ENCODE data around the gene HSPA6.

Gene HSPA6

DNA sequence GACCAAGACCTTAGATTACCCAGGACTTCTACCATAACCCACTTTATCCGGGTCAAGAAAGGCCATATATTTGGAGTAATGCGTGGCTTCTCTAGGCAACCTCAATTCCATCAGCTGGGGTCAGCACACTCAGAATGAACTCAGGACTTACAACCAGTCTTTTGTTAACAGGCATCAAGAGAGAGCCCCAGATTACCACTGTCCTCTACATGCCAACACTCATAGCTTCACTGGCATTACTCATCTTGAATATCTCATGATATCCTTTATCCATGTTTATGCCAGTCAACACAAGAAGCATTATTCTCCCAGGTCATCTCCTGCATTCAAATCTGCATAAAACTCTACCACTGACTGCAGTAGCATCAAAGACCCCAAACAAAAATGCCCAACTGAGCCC lies 25.7 kb upstream of the HSPA6 start:
- TF ChIP-seq, protein P1, sequence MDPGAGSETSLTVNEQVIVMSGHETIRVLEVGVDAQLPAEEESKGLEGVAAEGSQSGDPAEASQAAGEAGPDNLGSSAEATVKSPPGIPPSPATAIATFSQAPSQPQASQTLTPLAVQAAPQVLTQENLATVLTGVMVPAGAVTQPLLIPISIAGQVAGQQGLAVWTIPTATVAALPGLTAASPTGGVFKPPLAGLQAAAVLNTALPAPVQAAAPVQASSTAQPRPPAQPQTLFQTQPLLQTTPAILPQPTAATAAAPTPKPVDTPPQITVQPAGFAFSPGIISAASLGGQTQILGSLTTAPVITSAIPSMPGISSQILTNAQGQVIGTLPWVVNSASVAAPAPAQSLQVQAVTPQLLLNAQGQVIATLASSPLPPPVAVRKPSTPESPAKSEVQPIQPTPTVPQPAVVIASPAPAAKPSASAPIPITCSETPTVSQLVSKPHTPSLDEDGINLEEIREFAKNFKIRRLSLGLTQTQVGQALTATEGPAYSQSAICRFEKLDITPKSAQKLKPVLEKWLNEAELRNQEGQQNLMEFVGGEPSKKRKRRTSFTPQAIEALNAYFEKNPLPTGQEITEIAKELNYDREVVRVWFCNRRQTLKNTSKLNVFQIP (CRISPR knock-in tag; IDR thresholded peaks at IDR 0.05; ENCODE audit: borderline replicate concordance, low read depth) = no peak
- TF ChIP-seq, protein P2, sequence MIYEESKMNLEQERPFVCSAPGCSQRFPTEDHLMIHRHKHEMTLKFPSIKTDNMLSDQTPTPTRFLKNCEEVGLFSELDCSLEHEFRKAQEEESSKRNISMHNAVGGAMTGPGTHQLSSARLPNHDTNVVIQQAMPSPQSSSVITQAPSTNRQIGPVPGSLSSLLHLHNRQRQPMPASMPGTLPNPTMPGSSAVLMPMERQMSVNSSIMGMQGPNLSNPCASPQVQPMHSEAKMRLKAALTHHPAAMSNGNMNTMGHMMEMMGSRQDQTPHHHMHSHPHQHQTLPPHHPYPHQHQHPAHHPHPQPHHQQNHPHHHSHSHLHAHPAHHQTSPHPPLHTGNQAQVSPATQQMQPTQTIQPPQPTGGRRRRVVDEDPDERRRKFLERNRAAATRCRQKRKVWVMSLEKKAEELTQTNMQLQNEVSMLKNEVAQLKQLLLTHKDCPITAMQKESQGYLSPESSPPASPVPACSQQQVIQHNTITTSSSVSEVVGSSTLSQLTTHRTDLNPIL (CRISPR knock-in tag; IDR thresholded peaks at IDR 0.05; ENCODE audit: low read depth) = no peak
- no peak for TF ChIP-seq RARB (CRISPR knock-in tag; IDR thresholded peaks at IDR 0.05)
- no peak for TF ChIP-seq PPARA (CRISPR knock-in tag; IDR thresholded peaks at IDR 0.05; ENCODE audit: borderline replicate concordance)
- TF ChIP-seq TCF4 (CRISPR knock-in tag; IDR thresholded peaks at IDR 0.05; ENCODE audit: borderline replicate concordance) = no peak
- TF ChIP-seq, protein P3, sequence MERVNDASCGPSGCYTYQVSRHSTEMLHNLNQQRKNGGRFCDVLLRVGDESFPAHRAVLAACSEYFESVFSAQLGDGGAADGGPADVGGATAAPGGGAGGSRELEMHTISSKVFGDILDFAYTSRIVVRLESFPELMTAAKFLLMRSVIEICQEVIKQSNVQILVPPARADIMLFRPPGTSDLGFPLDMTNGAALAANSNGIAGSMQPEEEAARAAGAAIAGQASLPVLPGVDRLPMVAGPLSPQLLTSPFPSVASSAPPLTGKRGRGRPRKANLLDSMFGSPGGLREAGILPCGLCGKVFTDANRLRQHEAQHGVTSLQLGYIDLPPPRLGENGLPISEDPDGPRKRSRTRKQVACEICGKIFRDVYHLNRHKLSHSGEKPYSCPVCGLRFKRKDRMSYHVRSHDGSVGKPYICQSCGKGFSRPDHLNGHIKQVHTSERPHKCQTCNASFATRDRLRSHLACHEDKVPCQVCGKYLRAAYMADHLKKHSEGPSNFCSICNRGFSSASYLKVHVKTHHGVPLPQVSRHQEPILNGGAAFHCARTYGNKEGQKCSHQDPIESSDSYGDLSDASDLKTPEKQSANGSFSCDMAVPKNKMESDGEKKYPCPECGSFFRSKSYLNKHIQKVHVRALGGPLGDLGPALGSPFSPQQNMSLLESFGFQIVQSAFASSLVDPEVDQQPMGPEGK (CRISPR knock-in tag; IDR thresholded peaks at IDR 0.05; ENCODE audit: borderline replicate concordance) = no peak
- no peak for TF ChIP-seq ZNF565 (CRISPR knock-in tag; conservative IDR thresholded peaks at IDR 0.05; ENCODE audit: low read depth)
- TF ChIP-seq, protein P4, sequence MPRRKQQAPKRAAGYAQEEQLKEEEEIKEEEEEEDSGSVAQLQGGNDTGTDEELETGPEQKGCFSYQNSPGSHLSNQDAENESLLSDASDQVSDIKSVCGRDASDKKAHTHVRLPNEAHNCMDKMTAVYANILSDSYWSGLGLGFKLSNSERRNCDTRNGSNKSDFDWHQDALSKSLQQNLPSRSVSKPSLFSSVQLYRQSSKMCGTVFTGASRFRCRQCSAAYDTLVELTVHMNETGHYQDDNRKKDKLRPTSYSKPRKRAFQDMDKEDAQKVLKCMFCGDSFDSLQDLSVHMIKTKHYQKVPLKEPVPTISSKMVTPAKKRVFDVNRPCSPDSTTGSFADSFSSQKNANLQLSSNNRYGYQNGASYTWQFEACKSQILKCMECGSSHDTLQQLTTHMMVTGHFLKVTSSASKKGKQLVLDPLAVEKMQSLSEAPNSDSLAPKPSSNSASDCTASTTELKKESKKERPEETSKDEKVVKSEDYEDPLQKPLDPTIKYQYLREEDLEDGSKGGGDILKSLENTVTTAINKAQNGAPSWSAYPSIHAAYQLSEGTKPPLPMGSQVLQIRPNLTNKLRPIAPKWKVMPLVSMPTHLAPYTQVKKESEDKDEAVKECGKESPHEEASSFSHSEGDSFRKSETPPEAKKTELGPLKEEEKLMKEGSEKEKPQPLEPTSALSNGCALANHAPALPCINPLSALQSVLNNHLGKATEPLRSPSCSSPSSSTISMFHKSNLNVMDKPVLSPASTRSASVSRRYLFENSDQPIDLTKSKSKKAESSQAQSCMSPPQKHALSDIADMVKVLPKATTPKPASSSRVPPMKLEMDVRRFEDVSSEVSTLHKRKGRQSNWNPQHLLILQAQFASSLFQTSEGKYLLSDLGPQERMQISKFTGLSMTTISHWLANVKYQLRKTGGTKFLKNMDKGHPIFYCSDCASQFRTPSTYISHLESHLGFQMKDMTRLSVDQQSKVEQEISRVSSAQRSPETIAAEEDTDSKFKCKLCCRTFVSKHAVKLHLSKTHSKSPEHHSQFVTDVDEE (CRISPR knock-in tag; IDR thresholded peaks at IDR 0.05) = no peak
- TF ChIP-seq ZNF8 (CRISPR knock-in tag; IDR thresholded peaks at IDR 0.05) = no peak
- TF ChIP-seq ARNTL (CRISPR knock-in tag; IDR thresholded peaks at IDR 0.05; ENCODE audit: borderline replicate concordance, low read depth) = no peak
- TF ChIP-seq OSR1 (CRISPR knock-in tag; IDR thresholded peaks at IDR 0.05) = no peak
- ATAC-seq = no peak

DNA sequence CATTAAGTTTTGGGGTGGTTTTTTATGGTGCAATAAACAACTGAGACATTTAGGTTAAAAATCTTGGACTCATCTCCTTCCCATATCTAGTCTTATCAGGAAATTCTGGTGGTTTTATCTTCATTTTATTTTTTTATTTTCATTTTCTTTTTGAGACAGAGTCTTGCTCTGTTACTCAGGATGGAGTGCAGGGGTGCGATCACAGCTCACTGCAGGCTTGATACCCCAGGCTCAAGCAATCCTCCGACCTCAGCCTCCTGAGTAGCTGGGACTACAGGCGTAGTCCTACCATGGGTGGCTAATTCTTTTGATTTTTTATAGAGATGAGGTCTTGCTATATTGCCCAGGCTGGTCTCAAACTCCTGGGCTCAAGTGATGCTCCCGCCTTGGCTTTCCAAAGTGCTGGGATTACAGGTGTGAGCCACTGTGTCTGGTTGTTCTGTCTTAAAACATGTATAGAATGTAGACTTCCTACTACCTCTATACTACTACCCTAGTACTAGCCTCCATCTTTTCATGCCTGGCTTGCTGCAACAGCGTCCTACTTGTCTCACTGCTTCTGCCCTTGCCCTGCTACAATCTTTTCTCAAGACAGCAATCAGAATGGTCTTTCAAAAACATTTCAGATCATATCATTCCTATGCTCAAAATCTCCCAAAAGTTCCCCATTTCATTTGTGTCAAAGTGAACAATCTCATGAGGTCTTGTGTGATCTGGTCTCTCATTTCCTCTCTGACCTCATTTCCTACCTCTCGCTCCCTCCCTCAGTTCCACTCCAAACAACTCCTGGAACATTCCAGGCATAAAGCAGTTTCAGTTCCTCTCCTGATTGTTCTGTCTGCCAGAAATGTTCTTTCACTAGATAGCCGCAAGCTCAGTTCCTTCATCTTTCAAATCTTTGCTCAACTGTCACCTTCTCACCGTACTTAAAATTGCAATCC lies 25.0 kb upstream of the HSPA6 start:
- TF ChIP-seq TOX (CRISPR knock-in tag; IDR thresholded peaks at IDR 0.05; ENCODE audit: borderline replicate concordance) = no peak
- no peak for TF ChIP-seq ARNTL (CRISPR knock-in tag; IDR thresholded peaks at IDR 0.05; ENCODE audit: borderline replicate concordance, low read depth)
- no peak for TF ChIP-seq CSDC2 (CRISPR knock-in tag; IDR thresholded peaks at IDR 0.05)
- no peak for TF ChIP-seq ESRRG (CRISPR knock-in tag; IDR thresholded peaks at IDR 0.05)
- TF ChIP-seq BACH2 (CRISPR knock-in tag; IDR thresholded peaks at IDR 0.05; ENCODE audit: borderline replicate concordance) = no peak
- no peak for TF ChIP-seq RARB (CRISPR knock-in tag; IDR thresholded peaks at IDR 0.05)
- no peak for TF ChIP-seq ZNF8 (CRISPR knock-in tag; IDR thresholded peaks at IDR 0.05)
- no peak for TF ChIP-seq ZNF70 (CRISPR knock-in tag; IDR thresholded peaks at IDR 0.05)
- no peak for TF ChIP-seq ZNF565 (CRISPR knock-in tag; conservative IDR thresholded peaks at IDR 0.05; ENCODE audit: low read depth)
- no peak for TF ChIP-seq OSR1 (CRISPR knock-in tag; IDR thresholded peaks at IDR 0.05)
- TF ChIP-seq, protein P3 (CRISPR knock-in tag; IDR thresholded peaks at IDR 0.05; ENCODE audit: borderline replicate concordance) = no peak
- no peak for TF ChIP-seq PPARA (CRISPR knock-in tag; IDR thresholded peaks at IDR 0.05; ENCODE audit: borderline replicate concordance)

DNA sequence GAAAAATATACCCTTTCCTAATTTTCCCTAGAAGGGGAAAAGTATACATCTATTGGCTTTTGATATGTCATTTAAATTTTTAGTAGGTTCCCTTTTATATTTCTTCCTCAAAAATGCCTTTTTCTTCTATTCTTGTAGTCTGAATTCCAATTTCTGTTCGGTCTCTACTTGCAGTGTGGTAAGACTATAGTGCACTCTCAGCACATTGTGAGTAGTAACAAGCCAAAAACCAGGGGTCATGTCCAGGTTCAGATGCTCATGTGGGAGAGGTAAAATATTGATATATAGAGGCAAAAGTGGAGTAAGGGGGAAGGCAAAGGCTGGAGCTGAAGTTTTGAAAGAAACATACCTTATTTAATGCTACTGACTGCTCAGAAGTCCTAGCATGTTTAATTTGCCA lies 23.1 kb upstream of the HSPA6 start:
- no peak for ATAC-seq
- no peak for TF ChIP-seq ZNF8 (CRISPR knock-in tag; IDR thresholded peaks at IDR 0.05)
- TF ChIP-seq ARNTL (CRISPR knock-in tag; IDR thresholded peaks at IDR 0.05; ENCODE audit: borderline replicate concordance, low read depth) = no peak
- no peak for TF ChIP-seq ZNF70 (CRISPR knock-in tag; IDR thresholded peaks at IDR 0.05)
- no peak for TF ChIP-seq RARB (CRISPR knock-in tag; IDR thresholded peaks at IDR 0.05)
- TF ChIP-seq CSDC2 (CRISPR knock-in tag; IDR thresholded peaks at IDR 0.05) = no peak
- TF ChIP-seq, protein P4 (CRISPR knock-in tag; IDR thresholded peaks at IDR 0.05) = no peak
- no peak for TF ChIP-seq ISL1 (CRISPR knock-in tag; IDR thresholded peaks at IDR 0.05)
- no peak for TF ChIP-seq ZNF565 (CRISPR knock-in tag; conservative IDR thresholded peaks at IDR 0.05; ENCODE audit: low read depth)

More for the DNA sequence above, 25.0 kb upstream of the HSPA6 start:
- no peak for ATAC-seq

Measured in SK-N-SH treated with all-trans-retinoic acid at 6 μM for 48 hours (cell line).